ENCODE data around the gene CRYBA4. TPM values are rescaled to one million over a fixed set of nuclear protein-coding genes. Genes with fewer than 3 reads are reported as not detected.

CRYBA4 gene
- total RNA-seq, 1 donor from 2014 or later = not detected

- ATAC-seq = no peak
- DNase-seq (ENCODE audit: missing footprints) = no peak
- intact Hi-C loops (cut with DNase I) = no loop called here
These were observed 27.0 kb downstream of the CRYBA4 start for GRCh38 chr22:26648528-26649388.

- intact Hi-C loops (cut with DNase I) = no loop called here
- ATAC-seq (no peak), DNase-seq (ENCODE audit: missing footprints) (no peak)
These were observed 29.1 kb downstream of the CRYBA4 start for GRCh38 chr22:26650722-26651421.

GRCh38 chr22:26651815-26652214, 30.1 kb downstream of the CRYBA4 start:
- ATAC-seq (no peak), DNase-seq (ENCODE audit: missing footprints) (no peak)
- intact Hi-C loops (cut with DNase I) = no loop called here

GRCh38 chr22:26656891-26657851, 35.4 kb downstream of the CRYBA4 start, which contains the start of gene MIAT:
Gene MIAT, plus strand, starts transcription at chr22:26657588.
- ATAC-seq (peak; percentile 26), DNase-seq (ENCODE audit: missing footprints) (no peak)
- intact Hi-C loops (cut with DNase I) = no loop called here

- ATAC-seq (no peak), DNase-seq (ENCODE audit: missing footprints) (no peak)
- intact Hi-C loops (cut with DNase I) = no loop called here
These were observed 36.4 kb downstream of the CRYBA4 start for GRCh38 chr22:26658161-26658560.

- DNase-seq (ENCODE audit: missing footprints) (no peak), ATAC-seq (peak; percentile 23)
- intact Hi-C loops (cut with DNase I) = no loop called here
These were observed 37.1 kb downstream of the CRYBA4 start for GRCh38 chr22:26658671-26659478.

GRCh38 chr22:26660356-26660755, 38.6 kb downstream of the CRYBA4 start:
- DNase-seq (ENCODE audit: missing footprints) = no peak
- intact Hi-C loops (cut with DNase I) = no loop called here
- ATAC-seq = no peak

GRCh38 chr22:26660961-26661578, 39.3 kb downstream of the CRYBA4 start:
- intact Hi-C loops (cut with DNase I) = no loop called here
- DNase-seq (ENCODE audit: missing footprints) (no peak), ATAC-seq (no peak)

- intact Hi-C loops (cut with DNase I) = no loop called here
- ATAC-seq = no peak
These were observed 40.4 kb downstream of the CRYBA4 start for GRCh38 chr22:26662160-26662559.

GRCh38 chr22:26663374-26663923, 41.7 kb downstream of the CRYBA4 start:
- ATAC-seq = no peak
- DNase-seq (ENCODE audit: missing footprints) = no peak
- intact Hi-C loops (cut with DNase I) = no loop called here

More at GRCh38 chr22:26662160-26662559, 40.4 kb downstream of the CRYBA4 start:
- no peak for DNase-seq (ENCODE audit: missing footprints)

GRCh38 chr22:26665813-26666231, 44.1 kb downstream of the CRYBA4 start:
- intact Hi-C loops (cut with DNase I) = loop anchor here (2.0 kb wide), 1 partner anchor 267 kb away; no protein-coding TSS in a partner anchor
- DNase-seq (ENCODE audit: missing footprints) = no peak

GRCh38 chr22:26667140-26667539, 45.4 kb downstream of the CRYBA4 start:
- intact Hi-C loops (cut with DNase I) = no loop called here
- ATAC-seq (no peak), DNase-seq (ENCODE audit: missing footprints) (no peak)

More at GRCh38 chr22:26665813-26666231, 44.1 kb downstream of the CRYBA4 start:
- ATAC-seq = no peak

GRCh38 chr22:26669060-26669481, 47.3 kb downstream of the CRYBA4 start:
- DNase-seq (ENCODE audit: missing footprints) = no peak
- intact Hi-C loops (cut with DNase I) = no loop called here
- no peak for ATAC-seq

GRCh38 chr22:26670459-26670858, 48.7 kb downstream of the CRYBA4 start:
- intact Hi-C loops (cut with DNase I) = loop anchor here (10.0 kb wide), 1 partner anchor 1134 kb away; the partner anchor contains the start of gene MN1
- ATAC-seq = no peak
- no peak for DNase-seq (ENCODE audit: missing footprints)

- ATAC-seq (no peak), DNase-seq (ENCODE audit: missing footprints) (peak; percentile 83)
- intact Hi-C loops (cut with DNase I) = loop anchor here (10.0 kb wide), 1 partner anchor 1133 kb away; the partner anchor contains the start of gene MN1
These were observed 49.7 kb downstream of the CRYBA4 start for GRCh38 chr22:26671317-26672059.

- DNase-seq (ENCODE audit: missing footprints) (no peak), ATAC-seq (no peak)
- intact Hi-C loops (cut with DNase I) = loop anchor here (10.0 kb wide), 1 partner anchor 1133 kb away; the partner anchor contains the start of gene MN1
These were observed 50.3 kb downstream of the CRYBA4 start for GRCh38 chr22:26672060-26672471.
